HFF-Myc (cell line): Measurements from ENCODE around the gene VPS9D1.

Experiments used
- DNase-seq: peaks from one replicate; pipeline ENCODE4 v3.0.0-alpha.2; 2011; ENCODE audit warnings: low read depth; ENCODE audit errors: extremely low read depth
- H3K4me3 ChIP-seq: replicated peaks from 2 replicates; pipeline ENCODE4 v1.5.1; 2011; ENCODE audit warnings: low read depth, mild to moderate bottlenecking, control low read depth, low read length
- CTCF ChIP-seq: IDR thresholded peaks from 2 replicates; pipeline ENCODE4 v1.5.1; 2012; ENCODE audit warnings: mild to moderate bottlenecking, low read depth, low read length, control low read depth; ENCODE audit errors: missing control alignments

Gene VPS9D1

GRCh38 chr16:89741342-89742014, 20.8 kb upstream of the VPS9D1 start:
- no peak for TF ChIP-seq CTCF
- DNase-seq, result no peak
- no peak overlapping the region for H3K4me3 ChIP-seq

GRCh38 chr16:89739383-89739782, 18.7 kb upstream of the VPS9D1 start:
- no peak for TF ChIP-seq CTCF
- H3K4me3 ChIP-seq, result no peak overlapping the region
- no peak for DNase-seq

GRCh38 chr16:89738538-89739317, 18.0 kb upstream of the VPS9D1 start:
- TF ChIP-seq CTCF, result no peak
- no peak for DNase-seq
- no peak overlapping the region for H3K4me3 ChIP-seq

GRCh38 chr16:89738072-89738377, 17.3 kb upstream of the VPS9D1 start:
- TF ChIP-seq CTCF, result no peak
- DNase-seq, result no peak
- H3K4me3 ChIP-seq, result no peak overlapping the region

GRCh38 chr16:89737341-89738071, 16.8 kb upstream of the VPS9D1 start:
- no peak for DNase-seq
- TF ChIP-seq CTCF, result no peak
- no peak overlapping the region for H3K4me3 ChIP-seq

- DNase-seq, result no peak
- no peak for TF ChIP-seq CTCF
- H3K4me3 ChIP-seq, result no peak overlapping the region
These were observed 15.9 kb upstream of the VPS9D1 start for GRCh38 chr16:89736554-89736953.
